GM12873 (cell line): Measurements from ENCODE around the gene GRM8.

Source experiments
- TF ChIP-seq, protein P1 (sequence below): IDR thresholded peaks from 2 replicates; pipeline ENCODE4 v1.5.1; 2012; ENCODE audit warnings: low read depth, mild to moderate bottlenecking, moderate library complexity, low read length, control low read depth; ENCODE audit not compliant: insufficient read depth; ENCODE audit errors: missing control alignments

Gene GRM8

DNA sequence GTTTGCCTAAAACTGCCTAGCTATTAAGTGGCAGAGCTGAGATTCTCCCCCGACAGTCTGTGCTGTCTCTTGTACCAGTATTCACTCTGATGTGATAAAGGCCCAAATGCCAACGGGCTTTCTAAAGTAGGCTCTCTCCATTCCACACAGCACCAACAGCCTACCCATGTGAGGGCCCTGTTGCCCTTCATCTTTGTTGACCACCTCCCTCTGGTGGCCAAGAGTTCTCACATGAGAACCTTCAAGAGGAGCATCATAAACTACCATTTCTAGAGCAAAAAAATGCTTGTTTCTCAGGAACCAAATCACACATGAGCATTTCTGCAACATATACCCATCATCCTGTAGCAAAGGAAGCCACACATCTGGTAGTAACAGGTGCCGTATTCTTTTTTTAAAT is 185.8 kb downstream of the GRM8 start:
- TF ChIP-seq, protein P1, sequence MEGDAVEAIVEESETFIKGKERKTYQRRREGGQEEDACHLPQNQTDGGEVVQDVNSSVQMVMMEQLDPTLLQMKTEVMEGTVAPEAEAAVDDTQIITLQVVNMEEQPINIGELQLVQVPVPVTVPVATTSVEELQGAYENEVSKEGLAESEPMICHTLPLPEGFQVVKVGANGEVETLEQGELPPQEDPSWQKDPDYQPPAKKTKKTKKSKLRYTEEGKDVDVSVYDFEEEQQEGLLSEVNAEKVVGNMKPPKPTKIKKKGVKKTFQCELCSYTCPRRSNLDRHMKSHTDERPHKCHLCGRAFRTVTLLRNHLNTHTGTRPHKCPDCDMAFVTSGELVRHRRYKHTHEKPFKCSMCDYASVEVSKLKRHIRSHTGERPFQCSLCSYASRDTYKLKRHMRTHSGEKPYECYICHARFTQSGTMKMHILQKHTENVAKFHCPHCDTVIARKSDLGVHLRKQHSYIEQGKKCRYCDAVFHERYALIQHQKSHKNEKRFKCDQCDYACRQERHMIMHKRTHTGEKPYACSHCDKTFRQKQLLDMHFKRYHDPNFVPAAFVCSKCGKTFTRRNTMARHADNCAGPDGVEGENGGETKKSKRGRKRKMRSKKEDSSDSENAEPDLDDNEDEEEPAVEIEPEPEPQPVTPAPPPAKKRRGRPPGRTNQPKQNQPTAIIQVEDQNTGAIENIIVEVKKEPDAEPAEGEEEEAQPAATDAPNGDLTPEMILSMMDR = peak; percentile 30

DNA sequence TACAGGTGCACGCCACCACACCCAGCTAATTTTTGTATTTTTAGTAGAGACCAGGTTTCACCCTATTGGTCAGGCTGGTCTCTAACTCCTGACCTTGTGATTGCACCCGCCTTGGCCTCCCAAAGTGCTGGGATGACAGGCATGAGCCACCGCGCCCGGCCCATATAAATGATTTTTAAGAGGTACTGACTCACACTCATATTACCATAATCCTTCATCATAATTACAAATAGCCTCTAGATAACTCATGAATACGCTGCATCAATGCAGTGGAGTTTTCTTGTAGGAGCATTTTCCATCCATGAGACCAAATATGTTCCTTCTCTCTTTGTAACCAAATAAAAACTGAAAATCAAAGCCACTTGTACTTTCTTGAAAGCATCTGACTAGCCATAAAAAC is 193.3 kb downstream of the GRM8 start:
- TF ChIP-seq, protein P1 = no peak

DNA sequence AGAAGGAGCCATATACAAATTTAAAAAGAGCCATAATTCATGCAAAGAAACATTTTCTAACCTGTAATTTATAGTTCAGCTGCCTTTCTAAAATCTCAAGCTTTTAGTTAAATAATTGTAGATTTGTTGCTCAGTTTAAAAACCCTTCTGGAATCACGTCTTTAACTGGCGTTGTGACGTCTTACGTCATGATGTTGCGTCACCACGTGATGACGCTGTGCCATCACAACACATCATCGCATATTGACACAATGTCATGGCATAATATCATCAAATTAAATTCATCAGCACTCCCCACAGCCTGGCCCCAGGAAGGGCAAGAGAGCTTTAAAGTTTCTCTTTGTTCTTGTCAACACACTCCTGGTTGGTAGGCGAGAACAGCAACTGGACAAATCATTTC is 194.8 kb downstream of the GRM8 start:
- TF ChIP-seq, protein P1 = no peak

DNA sequence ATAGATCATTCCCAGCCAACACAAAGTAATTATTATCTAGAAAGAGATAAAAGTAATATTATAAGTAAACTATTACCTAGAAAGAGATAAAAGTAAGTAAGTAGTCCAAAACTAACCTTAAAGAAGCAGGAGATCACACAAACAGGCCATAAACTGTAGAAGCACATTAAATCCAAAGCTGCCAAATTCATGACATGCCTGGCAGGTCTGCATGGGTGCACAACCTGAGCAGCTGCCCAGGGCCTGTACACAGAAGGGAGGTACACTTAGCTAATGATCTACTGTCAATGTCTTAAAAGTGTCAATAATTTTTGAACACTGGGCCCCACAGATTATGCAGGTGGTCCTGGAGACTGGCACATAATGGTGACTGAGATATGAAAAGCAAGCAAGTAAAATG is 196.5 kb downstream of the GRM8 start:
- TF ChIP-seq, protein P1 = no peak

DNA sequence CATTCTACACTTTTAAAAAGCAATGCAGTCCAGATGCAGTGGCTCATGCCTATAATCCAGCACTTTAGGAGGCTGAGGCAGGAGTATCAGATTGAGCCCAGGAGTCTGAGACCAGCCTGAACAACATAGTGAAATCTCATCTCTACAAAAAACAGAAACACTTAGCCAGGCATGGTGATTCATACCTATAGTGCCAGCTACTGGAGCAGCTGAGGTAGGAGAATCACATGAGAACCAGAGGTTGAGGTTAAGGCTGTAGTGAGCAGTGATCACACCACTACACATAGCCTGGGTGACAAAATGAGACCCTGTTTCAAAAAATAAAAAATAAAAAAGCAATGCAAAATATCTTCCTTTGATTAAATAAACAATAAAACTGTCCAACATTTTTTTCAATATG is 205.2 kb downstream of the GRM8 start:
- TF ChIP-seq, protein P1 = no peak

DNA sequence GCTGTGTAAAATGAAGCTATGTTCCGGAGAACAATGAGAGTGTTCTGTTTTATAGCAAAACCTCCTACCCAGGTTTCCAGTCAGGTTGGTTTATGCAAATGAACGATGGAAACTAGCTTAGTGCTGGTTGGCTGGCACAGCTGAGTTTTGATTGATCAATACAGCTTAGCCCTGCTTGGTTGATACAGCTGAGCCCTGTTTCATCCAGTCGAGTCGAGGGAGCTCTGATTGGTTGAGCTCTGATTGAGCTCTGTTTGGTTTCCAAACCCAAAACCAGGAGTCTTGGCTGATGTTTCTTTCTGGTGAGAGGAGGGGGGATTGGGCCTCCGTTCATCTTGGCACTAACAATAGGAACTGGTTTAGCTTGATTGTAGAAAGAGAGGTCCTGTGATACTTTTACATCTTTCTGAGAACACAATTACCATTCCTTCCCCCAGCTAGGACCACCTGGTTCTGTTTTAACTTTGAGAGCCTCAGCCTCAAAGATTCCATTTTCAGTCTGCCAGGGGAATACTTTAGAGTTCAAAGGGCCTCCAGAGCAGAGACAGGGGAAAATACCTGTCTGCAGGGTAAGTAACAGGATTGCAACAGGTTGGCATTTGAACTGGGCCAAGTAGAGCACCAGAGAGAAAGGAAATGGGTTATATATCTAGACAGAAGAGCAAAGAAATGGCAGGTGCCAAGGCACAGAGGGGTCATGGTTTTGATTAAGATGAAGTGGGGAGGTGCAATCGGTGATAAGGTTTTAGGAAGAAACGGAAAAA is 210.9 kb downstream of the GRM8 start:
- TF ChIP-seq, protein P1 = no peak

DNA sequence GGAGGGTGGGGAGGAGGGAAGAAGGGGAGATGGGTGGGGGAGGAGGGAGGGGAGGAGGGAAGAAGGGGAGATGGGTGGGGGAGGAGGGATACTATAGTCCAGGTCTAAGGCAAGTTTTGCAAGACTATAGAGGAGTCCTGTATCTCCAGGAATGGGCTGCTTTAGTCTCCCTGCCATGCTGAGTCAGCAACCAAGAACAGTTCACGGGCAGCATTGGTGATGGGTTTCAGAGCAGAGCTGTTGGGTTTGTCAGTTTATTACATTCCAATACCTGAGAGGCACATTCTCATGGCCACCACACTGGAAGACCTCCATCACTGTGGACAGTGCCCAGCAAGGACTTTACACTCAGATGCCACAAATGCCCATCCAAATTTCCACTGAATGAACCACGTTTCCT is 212.7 kb downstream of the GRM8 start:
- TF ChIP-seq, protein P1 = no peak
